NCI-H345 treated with DMSO at 0.1 percent for 48 hours (cell line): Measurements from ENCODE around the gene SAMD8.
"Not testable (repeated sequence)": the region's sequence is repeated elsewhere in the genome, so short reads cannot be mapped to it uniquely, and the experiment has no call there.

Experiments used
- DNase-seq: peaks from one replicate; lab custom pipeline; 2025; ENCODE audit not compliant: unreplicated experiment; lab: John Stamatoyannopoulos, UW

SAMD8 gene

GRCh38 chr10:75191821-75192568 is 80.5 kb downstream of the SAMD8 start:
- no peak for DNase-seq

GRCh38 chr10:75194625-75195024 is 83.2 kb downstream of the SAMD8 start:
- not testable (repeated sequence) for DNase-seq

GRCh38 chr10:75195035-75195763 is 83.7 kb downstream of the SAMD8 start:
- DNase-seq, result no peak

GRCh38 chr10:75197066-75197465 is 85.6 kb downstream of the SAMD8 start:
- DNase-seq, result no peak

- DNase-seq, result no peak
These were observed 86.5 kb downstream of the SAMD8 start for GRCh38 chr10:75197906-75198305.

GRCh38 chr10:75199949-75200348 is 88.5 kb downstream of the SAMD8 start:
- not testable (repeated sequence) for DNase-seq

- no peak for DNase-seq
These were observed 90.4 kb downstream of the SAMD8 start for GRCh38 chr10:75201793-75202307.

GRCh38 chr10:75202321-75203045 is 91.0 kb downstream of the SAMD8 start:
- no peak for DNase-seq

GRCh38 chr10:75203046-75203620 is 91.7 kb downstream of the SAMD8 start:
- DNase-seq, result not testable (repeated sequence)

GRCh38 chr10:75203724-75204123 is 92.3 kb downstream of the SAMD8 start:
- no peak for DNase-seq

GRCh38 chr10:75205908-75206307 is 94.5 kb downstream of the SAMD8 start:
- DNase-seq, result no peak

GRCh38 chr10:75206638-75207037 is 95.2 kb downstream of the SAMD8 start:
- not testable (repeated sequence) for DNase-seq

GRCh38 chr10:75207079-75207856 is 95.8 kb downstream of the SAMD8 start:
- no peak for DNase-seq

- DNase-seq, result no peak
These were observed 96.3 kb downstream of the SAMD8 start for GRCh38 chr10:75207857-75208144.

GRCh38 chr10:75208181-75208580 is 96.7 kb downstream of the SAMD8 start:
- DNase-seq, result no peak

GRCh38 chr10:75209086-75209920 is 97.8 kb downstream of the SAMD8 start:
- no peak for DNase-seq

GRCh38 chr10:75209921-75210281 is 98.4 kb downstream of the SAMD8 start:
- DNase-seq, result peak; percentile 39

- DNase-seq, result peak; percentile 63
These were observed 99.0 kb downstream of the SAMD8 start, which contains the start of gene VDAC2 for GRCh38 chr10:75210282-75211006. Gene VDAC2 (plus strand): TSS chr10:75210796. CDS start chr10:75211159, 363 bp downstream.
